IPS-18c (cell line): ENCODE measurements around the gene SMC1B.
A peak's percentile ranks its signal among the peaks of the same experiment; 100 is the strongest.

Source experiments
- H3K4me3 ChIP-seq: 2 replicates; pipeline ENCODE4 v1.7.0; 2013; ENCODE audit warnings: low read depth, mild to moderate bottlenecking, low read length, moderate library complexity; ENCODE audit not compliant: insufficient read depth
- H3K9me3 ChIP-seq: one replicate; pipeline ENCODE4 v1.6.1; 2013; ENCODE audit warnings: mild to moderate bottlenecking, low read length, moderate library complexity; ENCODE audit not compliant: control insufficient read depth, insufficient read depth

The SMC1B gene, protein sequence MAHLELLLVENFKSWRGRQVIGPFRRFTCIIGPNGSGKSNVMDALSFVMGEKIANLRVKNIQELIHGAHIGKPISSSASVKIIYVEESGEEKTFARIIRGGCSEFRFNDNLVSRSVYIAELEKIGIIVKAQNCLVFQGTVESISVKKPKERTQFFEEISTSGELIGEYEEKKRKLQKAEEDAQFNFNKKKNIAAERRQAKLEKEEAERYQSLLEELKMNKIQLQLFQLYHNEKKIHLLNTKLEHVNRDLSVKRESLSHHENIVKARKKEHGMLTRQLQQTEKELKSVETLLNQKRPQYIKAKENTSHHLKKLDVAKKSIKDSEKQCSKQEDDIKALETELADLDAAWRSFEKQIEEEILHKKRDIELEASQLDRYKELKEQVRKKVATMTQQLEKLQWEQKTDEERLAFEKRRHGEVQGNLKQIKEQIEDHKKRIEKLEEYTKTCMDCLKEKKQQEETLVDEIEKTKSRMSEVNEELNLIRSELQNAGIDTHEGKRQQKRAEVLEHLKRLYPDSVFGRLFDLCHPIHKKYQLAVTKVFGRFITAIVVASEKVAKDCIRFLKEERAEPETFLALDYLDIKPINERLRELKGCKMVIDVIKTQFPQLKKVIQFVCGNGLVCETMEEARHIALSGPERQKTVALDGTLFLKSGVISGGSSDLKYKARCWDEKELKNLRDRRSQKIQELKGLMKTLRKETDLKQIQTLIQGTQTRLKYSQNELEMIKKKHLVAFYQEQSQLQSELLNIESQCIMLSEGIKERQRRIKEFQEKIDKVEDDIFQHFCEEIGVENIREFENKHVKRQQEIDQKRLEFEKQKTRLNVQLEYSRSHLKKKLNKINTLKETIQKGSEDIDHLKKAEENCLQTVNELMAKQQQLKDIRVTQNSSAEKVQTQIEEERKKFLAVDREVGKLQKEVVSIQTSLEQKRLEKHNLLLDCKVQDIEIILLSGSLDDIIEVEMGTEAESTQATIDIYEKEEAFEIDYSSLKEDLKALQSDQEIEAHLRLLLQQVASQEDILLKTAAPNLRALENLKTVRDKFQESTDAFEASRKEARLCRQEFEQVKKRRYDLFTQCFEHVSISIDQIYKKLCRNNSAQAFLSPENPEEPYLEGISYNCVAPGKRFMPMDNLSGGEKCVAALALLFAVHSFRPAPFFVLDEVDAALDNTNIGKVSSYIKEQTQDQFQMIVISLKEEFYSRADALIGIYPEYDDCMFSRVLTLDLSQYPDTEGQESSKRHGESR

DNA sequence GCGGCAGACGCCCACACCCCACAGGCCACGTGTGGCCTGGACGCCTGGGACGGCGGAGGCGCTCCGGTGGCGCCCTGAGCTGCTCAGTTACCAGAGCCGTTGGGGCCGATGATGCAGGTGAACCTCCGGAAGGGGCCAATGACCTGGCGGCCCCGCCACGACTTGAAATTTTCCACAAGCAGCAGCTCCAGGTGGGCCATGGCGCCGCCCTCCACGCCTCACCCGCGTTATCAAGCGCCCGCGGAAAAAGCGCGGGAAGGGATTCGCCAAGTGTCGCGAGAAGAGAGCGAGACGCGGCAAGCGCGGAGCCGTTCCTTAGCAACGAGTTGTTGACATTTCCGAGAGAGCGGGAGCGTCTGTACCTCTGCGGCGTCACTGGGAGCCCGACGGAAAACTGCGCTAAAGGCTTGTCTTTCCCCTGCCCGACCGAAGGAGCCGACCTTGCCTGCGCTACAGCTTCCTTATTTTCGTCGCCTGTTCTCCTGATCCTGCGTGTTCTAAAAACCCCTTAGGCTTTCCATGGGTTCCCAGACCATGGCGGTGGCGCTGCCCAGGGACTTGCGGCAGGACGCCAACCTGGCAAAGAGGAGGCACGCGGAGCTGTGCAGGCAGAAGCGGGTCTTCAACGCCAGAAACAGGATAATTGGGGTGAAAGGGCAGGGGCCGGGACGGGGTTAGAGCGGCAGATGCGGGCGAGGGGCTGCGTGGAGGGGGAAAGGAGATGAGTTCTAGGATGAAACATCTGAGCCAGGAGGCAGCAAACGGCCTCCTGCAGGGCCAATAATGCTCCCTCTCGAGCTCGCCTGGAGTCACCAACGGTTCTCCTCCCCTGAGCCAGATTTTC is at the start of gene SMC1B, which contains the start of gene RIBC2:
Gene SMC1B, minus strand, starts transcription at position 232 of the 844 bp plus-strand sequence. Its CDS starts 32 bp downstream, at position 200.
Gene RIBC2, plus strand, starts transcription at position 326 of the 844 bp plus-strand sequence. Its CDS starts 194 bp downstream, at position 520.
- H3K4me3 ChIP-seq: peak within 1 kb of the TSS; percentile 63
- H3K9me3 ChIP-seq: peaks cover 7% of the 10 kb centered on the region

DNA sequence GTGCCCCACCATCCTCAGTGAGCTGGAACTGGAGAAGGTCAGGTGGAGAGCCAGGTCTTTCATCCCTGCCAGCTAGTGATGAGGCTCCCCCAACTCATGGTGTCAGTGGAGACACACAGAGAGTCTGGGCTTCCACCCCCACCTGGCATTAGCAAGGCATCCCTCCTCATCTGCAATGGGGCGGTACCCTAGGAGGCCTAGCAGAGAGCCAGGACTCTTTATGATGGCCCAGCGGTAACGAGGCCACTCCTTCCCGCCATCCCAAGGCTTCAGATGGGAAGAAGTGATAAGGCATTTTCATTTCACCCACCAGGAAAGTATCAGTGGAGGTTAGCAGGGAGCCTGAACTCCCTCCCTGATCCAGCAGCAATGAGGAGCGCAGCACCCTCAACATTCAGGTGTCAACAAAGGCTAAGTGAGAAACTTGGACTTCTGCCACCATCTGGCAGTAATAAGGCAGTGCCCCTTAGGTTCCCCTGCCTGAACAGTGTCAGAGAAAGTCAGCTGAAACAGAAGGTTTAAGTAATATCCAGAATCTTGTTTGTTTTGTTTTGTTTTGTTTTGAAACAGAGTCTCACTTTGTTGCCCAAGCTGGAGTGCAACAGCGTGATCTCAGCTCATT is 48.7 kb upstream of the SMC1B start:
- Histone ChIP-seq H3K4me3 (no peak overlapping the region), H3K9me3 (peaks cover 3% of the 10 kb centered on the region)

DNA sequence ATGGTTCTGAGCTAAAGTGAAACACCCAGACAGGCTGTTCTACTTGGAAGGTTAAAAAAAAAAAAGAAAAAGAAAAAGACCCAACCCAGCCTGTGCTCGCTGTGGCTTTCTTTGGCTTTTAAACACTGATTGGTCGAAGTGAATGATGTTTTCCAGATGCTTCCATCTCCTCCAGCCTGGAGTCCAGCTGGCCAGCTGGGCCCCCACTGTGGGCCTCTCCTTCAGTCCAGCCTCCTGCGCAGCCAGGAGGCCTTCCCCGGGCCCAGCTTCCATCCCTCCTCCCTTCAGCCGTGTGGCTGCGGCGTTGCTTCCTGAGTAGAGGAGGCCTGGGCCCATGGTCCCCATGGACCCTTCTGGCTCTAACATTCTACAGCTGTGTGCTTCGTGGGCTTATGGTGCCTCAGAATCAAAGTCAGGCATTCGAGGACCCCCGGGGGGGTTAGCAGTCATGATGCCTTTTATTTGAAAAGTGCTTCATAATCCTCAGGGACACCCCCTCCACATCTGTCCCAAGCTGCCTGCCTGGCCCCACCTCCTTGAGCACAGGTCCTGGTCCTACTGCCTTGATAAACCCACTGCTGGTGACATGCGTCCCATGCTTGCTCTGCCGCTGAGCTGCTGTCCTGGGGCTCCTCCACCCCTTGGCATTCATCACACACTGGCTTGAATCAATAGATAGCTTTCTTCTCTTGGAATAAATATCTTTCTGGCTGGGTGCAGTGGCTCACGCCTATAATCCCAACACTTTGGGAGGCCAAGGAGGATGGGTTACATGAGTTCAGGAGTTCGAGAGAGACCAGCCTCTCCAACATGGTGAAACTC is 47.1 kb upstream of the SMC1B start:
- H3K9me3 ChIP-seq: peaks cover 5% of the 10 kb centered on the region
- H3K4me3 ChIP-seq: no peak overlapping the region

DNA sequence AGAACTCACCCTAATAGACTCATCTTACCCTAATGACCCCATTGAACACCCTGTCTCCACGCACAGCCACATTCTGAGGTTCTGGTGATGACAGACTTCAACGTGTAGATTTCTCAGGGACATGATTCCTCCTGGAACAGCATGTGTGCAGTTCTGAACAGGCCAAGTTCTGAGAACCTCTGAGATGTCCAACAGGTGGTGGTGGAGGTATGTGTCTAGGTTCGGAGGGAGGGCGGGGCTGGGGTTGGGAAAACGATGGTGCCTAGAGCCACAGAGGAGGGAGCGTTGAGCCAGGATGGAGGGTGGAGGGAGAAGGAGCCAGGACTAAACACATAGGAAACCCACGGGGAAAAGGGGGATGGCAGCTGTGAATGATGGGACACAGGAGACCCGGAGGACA is 45.8 kb upstream of the SMC1B start:
- Histone ChIP-seq H3K9me3 (peaks cover 5% of the 10 kb centered on the region), H3K4me3 (no peak overlapping the region)

DNA sequence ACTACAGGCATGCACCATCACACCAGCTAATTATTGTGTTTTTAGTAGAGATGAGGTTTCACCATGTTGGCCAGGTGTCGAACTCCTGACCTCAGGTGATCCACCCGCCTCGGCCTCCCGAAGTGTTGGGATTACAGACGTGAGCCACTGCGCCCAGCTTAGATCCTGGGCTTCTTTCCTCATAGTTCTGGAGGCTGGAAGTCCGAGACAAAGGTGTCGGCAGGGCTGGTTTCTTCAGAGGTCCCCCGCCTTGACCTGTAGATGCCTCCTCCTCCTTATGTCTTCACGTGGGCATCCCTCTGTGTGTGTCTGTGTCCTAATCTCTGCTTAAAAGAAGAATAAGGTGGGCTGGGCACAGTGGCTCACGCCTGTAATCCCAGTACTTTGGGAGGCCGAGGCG is 45.1 kb upstream of the SMC1B start:
- peaks cover 5% of the 10 kb centered on the region for H3K9me3 ChIP-seq

DNA sequence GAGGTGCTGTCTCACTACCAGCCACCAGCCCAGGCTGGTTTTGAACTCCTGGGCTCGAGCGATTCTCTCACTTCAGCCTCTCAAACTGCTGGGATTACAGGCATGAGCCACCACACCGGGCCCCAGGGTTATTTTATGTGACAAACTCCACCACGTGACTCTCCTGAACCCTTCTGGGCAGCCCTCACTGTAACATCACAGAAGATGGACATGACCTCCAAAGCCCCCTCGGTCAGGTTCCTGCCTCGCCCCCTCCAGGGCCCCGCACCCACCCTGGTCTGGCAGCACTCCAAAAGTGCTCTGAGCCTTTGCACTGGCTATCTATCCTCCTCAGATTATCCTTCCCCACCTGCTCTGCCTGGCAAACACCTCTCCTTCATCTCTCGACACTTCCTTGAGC is 43.4 kb upstream of the SMC1B start:
- peaks cover 2% of the 10 kb centered on the region for H3K9me3 ChIP-seq
- no peak overlapping the region for H3K4me3 ChIP-seq

More for the DNA sequence above, 45.1 kb upstream of the SMC1B start:
- H3K4me3 ChIP-seq: no peak overlapping the region

DNA sequence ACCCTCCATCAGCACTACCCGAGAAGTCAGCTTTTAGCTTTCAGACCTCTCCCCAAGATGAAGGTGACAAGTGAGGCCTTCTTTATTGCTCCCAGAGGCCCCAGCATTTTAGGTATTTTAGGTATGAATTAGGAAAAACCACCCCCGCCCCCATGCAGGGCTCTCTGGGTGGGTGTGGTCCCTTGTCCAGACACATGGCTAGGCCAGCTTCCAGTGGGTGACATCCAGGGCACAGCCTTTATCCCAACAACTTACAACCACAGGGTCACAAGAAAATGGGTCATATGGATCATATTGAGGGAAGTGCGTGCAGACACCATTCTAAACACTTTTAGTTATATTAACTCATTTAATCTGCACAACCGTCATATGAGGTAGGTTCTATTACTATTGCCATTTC is 42.2 kb upstream of the SMC1B start:
- Histone ChIP-seq H3K4me3 (no peak overlapping the region), H3K9me3 (peaks cover 2% of the 10 kb centered on the region)

DNA sequence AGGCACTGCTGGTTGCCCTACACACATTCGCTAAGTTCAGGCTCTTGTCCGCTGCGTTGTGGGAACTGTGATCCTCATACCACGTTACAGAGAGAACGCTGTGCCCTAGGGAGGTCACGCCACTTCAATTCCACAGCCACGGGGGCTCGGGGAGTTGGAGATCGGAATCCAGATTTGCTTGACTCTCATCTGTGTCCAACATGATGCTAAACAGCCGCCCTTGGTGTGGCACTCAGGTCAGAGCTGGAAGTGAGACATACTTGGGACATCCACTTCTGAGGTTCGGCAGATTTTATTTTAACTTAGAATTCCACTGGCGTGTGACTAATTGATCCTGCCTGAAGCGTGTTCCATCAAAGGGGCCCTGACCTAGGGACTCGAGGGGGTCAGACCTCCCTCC is 41.8 kb upstream of the SMC1B start:
- H3K4me3 ChIP-seq: no peak overlapping the region
- H3K9me3 ChIP-seq: peaks cover 2% of the 10 kb centered on the region

DNA sequence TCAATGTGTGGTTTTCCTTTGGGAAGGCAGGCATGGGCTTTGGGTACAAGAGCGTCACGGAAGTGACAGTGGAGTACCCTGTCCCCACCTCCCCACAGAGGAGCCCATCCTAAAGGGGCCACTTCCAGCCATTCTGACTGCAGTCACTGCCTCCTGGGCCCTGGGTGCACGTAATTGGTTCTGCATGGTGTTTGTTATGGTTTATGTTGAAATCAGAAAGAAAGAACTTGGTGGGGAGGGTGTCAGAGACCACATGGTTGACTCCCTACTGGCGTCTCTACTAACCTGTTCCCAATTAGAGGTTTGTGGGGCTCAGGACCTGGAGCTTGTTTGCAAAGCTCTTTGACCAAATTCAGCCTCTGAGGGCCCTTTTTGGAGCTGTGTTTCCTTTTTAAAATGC is 40.9 kb upstream of the SMC1B start:
- H3K9me3 ChIP-seq: peaks cover 2% of the 10 kb centered on the region
- no peak overlapping the region for H3K4me3 ChIP-seq

DNA sequence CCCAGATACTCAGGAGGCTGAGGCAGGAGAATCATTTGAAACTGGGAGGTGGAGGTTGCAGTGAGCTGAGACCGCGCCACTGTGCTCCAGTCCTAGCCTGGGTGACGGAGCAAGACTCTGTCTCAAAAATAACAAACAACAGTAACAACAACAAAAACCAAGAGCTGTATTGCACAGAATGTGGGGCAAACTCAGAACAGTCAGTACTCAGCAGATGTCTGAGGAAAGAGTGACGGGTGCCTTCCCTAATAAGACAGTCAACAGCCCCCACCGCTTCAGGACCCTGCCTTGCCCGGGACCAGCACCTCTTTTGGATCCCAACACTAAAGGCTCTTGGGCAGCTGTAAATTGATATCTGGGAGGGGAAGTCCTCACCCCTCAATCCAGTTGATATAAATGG is 40.4 kb upstream of the SMC1B start:
- Histone ChIP-seq H3K4me3 (no peak overlapping the region), H3K9me3 (peaks cover 2% of the 10 kb centered on the region)

DNA sequence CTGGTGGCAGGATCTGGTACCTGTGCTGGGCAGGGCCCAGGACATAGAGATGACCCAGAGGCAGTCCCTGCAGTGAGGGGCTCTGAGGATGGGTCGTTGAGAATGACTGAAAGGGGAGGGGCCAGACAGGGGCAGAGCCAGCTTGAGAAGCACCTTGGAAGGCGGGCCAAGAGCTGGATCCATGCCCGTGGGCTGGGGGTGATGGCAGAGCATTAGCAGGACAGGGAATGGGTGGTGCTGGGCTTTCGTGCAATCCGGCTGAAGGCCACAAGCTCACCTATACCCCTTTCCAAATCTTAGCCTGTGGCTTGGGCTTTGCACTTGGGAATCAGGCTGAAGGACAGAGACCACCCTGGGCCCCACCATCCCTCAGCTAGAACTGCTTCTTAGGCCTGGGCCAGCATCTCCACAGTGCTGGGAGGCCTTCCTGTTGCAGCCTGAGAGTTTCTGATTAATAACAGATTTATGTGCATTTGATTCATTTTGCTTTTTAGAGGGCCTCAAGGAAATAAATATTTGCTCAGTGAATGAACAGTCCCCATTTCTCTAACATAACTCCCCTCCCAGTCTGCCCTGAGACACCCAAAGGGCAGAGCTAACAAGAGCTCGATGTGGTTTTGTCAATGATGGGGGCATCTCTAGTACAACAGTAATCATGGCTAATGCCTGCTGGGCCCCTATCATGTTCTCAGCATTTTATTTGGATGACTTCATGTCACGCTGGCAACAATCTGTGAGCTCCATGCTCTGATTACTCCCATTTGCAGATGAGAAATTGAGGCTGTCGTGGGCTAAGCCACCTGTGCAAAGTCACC is 39.4 kb upstream of the SMC1B start:
- H3K9me3 ChIP-seq: peaks cover 2% of the 10 kb centered on the region
- H3K4me3 ChIP-seq: no peak overlapping the region

DNA sequence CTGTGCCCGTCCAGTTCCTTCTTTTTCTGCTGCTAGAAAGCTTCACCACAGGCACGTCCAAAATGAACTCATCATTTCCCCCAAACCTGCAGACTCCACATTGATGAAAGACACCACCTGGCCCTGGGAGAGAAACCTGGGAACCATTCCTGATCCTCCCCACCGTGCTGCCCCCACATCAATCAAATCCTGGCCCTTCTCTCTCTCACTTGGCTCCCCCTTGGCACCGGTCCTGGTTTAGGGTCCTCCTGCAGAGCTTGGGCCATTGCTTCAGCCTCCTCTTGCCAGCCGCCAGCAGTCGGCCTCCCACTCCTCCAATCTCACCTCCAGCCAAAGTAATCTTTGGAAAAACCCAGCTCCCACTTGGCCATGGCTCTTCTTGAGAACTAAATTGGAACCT is 38.6 kb upstream of the SMC1B start:
- H3K9me3 ChIP-seq: peaks cover 2% of the 10 kb centered on the region
- H3K4me3 ChIP-seq: no peak overlapping the region

DNA sequence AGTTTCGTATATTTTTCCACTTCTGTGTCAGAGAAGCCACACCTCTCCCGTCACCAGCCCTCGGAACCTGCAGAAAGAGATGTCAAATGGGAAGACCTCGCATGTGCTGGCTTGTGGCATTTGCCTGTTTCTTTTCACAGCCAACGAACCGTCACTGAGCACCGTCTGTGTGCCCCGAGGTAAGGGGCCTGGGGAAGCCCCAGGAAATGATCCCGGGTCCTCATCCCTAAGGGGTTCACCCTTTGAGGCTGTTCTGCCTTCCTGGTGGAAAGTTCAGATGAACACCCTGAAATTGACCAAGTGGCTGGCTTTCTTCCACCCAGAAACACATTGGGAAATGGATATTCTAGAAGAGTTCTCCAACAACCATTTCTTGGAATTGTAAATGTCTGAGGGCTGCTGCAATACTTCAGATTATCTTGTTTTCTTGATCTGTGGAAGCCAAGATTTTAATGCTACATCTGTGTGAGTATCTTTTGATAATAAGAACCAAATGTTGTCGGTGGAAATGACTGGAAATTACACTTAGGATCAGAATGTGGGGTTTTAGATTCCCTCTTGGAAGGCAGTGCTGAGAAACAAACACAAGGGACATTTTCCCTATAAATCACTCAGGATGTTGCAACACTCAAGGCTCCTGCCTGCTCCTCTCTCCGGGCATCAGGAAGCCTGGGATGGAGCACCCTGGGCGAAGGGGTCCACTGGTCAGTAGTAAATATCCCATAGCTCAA is 37.7 kb upstream of the SMC1B start:
- Histone ChIP-seq H3K9me3 (peaks cover 2% of the 10 kb centered on the region), H3K4me3 (no peak overlapping the region)

DNA sequence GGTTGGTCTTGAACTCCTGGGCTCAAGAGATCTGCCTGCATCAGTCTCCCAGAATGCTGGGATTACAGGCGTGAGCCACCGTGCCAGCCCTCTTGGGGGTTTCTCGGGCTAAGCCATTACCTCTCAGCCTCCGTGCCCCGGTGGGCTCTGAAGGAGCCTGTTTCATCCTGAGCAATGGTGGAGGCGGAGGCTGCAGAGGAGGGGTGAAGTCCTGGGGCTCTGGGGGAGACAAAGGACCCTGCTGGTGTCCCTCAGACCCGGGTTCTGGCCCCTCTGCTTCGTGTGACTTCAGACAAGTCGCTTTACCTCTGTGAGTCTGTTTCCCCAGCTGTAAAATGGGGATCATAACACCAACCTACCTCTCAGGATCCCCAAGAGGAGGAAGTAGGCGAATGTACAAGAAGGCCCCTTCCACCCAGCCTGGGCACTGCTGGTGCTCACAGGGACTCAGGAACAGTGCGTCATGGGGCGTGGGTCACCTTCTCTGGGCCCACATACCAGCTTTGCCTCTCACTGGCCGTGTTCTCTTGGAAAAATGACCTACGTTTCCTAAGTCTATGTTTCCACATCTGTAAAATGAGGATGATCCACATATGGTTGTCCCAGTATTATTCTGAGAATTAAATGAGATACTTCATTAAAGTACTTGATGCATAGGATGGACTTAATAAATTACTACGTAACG is 36.8 kb upstream of the SMC1B start:
- no peak overlapping the region for H3K4me3 ChIP-seq
- H3K9me3 ChIP-seq: no peaks in the 10 kb centered on the region
